ENCODE results near the gene C10orf95. TPM values are rescaled to one million over a fixed set of nuclear protein-coding genes. Genes with fewer than 3 reads are reported as not detected.

The C10orf95 gene
- total and polyA plus RNA-seq, 2 of the 13 experiments (the other 11 are each of a cell fraction or from before 2014, with no cell fraction given) = 0.05 to 0.07 TPM

DNA sequence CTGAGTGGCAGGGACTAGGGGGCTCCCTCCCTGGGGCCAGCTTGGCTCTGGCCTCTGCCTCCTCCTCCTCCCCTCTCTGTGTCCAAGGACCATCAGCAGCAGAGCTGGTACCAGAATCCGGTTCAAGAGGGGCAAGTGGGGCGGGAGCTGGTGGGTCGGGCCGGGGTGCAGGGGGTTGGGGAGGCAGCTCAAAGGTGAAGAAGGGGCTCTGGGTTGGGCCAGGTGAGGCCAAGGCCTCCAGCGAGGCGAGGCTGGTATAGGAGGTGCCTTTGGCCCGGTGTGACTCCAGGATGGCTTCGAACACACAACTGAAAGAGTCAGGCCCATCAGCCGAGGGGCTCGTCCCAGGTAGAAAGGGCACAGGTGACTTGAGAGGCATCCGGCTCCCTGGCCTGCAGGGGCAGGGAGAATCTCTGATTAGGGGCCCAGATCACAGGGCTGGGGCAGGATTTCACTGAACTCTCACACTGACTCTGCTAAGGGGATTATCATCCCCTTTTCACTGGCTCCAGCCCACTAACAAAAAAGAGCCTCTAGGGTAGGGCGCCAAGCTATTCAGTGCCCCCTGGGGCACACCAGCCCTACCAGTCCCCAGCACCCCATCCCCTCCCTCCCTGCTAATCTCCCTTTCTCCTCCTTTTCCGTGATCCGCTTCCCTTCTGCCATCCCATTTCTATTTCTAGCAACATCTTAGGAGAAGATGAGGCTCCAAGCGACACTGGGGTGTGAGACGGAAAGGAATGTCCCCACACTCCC, 37.4 kb downstream of the C10orf95 start:
- Histone ChIP-seq H3K4me1 (ENCODE audit: insufficient read depth, low read length) (peaks cover 25% of the 10 kb centered on the region), H3K36me3 (replicated peaks in 1 of 2; ENCODE audit: control insufficient read depth in 1 of 2, insufficient read depth in 2 of 2, low read length in 2 of 2) (no peaks in the 10 kb centered on the region), H3K4me3 (replicated peaks in 1 of 3; ENCODE audit: insufficient read depth in 1 of 3, low read depth in 2 of 3, low read length in 3 of 3) (no peak overlapping the region), H3K9me3 (ENCODE audit: low read length) (no peaks in the 10 kb centered on the region), H2AFZ (ENCODE audit: low read length) (no peak overlapping the region), H3K9ac (ENCODE audit: insufficient read depth, low read depth, low read length) (no peak overlapping the region), H3K4me2 (ENCODE audit: low read depth, low read length) (no peak overlapping the region), H4K20me1 (ENCODE audit: insufficient read depth, low read length) (peaks cover 4% of the 10 kb centered on the region; the same call in 1 of the 2 replicates), H3K27ac (ENCODE audit: extremely low read length, insufficient read depth, low read length) (no peak overlapping the region), H3K79me2 (ENCODE audit: insufficient read depth, low read length) (no peaks in the 10 kb centered on the region), H3K27me3 (ENCODE audit: control insufficient read depth in 1 of 2, insufficient read depth in 2 of 2, low read length in 2 of 2) (peaks cover 17 to 71% of the 10 kb centered on the region in 2 experiments)
- no peak for FAIRE-seq
- WGBS (ENCODE audit: low lambda C conversion rate) = 30% methylated on average over 9 of the region's 16 CpGs
- no peak for ATAC-seq
- DNase-seq (ENCODE audit: low spot score) = no peak
- ChIA-PET CTCF (ENCODE audit: low intra/inter-chr PET ratio, low total read pairs) (no interaction called here), POLR2A (no interaction called here)
- BruUV-seq (replicated peaks) = no TSS peak
- intact Hi-C loops (cut with micrococcal nuclease; ENCODE audit: unreplicated experiment) (no loop called here), in situ Hi-C loops (cut with HindIII; ENCODE audit: extremely low pct_ligation_motif_present, low pct_unique_long_range_greater_than_20kb) (no loop called here)
- TF ChIP-seq ZXDC (CRISPR knock-in tag; IDR thresholded peaks at IDR 0.05) = no peak
- TF ChIP-seq HMGA1 (CRISPR knock-in tag; conservative IDR thresholded peaks at IDR 0.05) = no peak
- TF ChIP-seq ZNF256 (CRISPR knock-in tag; conservative IDR thresholded peaks at IDR 0.05) = no peak
- TF ChIP-seq ZNF567 (CRISPR knock-in tag; IDR thresholded peaks at IDR 0.05; ENCODE audit: borderline replicate concordance) = no peak
- no peak for TF ChIP-seq ZNF776 (CRISPR knock-in tag; IDR thresholded peaks at IDR 0.05)
- no peak for TF ChIP-seq ZNF746 (CRISPR knock-in tag; IDR thresholded peaks at IDR 0.05)
- no peak for TF ChIP-seq ZNF333 (CRISPR knock-in tag; IDR thresholded peaks at IDR 0.05; ENCODE audit: borderline replicate concordance)
- TF ChIP-seq ZNF782 (CRISPR knock-in tag; IDR thresholded peaks at IDR 0.05; ENCODE audit: borderline replicate concordance) = no peak
- no peak for TF ChIP-seq TMF1 (CRISPR knock-in tag; IDR thresholded peaks at IDR 0.05; ENCODE audit: low read depth)
- TF ChIP-seq SP5 (CRISPR knock-in tag; IDR thresholded peaks at IDR 0.05; ENCODE audit: borderline replicate concordance, low read depth) = no peak
- TF ChIP-seq ISL2 (CRISPR knock-in tag; IDR thresholded peaks at IDR 0.05) = no peak
- no peak for TF ChIP-seq ZNF235 (CRISPR knock-in tag; IDR thresholded peaks at IDR 0.05; ENCODE audit: borderline replicate concordance)
- TF ChIP-seq ZNF724P (CRISPR knock-in tag; IDR thresholded peaks at IDR 0.05; ENCODE audit: borderline replicate concordance) = no peak
- TF ChIP-seq BHLHE40 (IDR thresholded peaks at IDR 0.05; ENCODE audit: low read length) = no peak
- TF ChIP-seq CREB1 (IDR thresholded peaks at IDR 0.05) = no peak
- TF ChIP-seq CREB1 (CRISPR knock-in tag; IDR thresholded peaks at IDR 0.05) = no peak
- TF ChIP-seq ZNF30 (CRISPR knock-in tag; IDR thresholded peaks at IDR 0.05) = no peak
- no peak for TF ChIP-seq KLF15 (CRISPR knock-in tag; IDR thresholded peaks at IDR 0.05; ENCODE audit: borderline replicate concordance)
- TF ChIP-seq NONO (IDR thresholded peaks at IDR 0.05) = no peak
- no peak for TF ChIP-seq NONO (CRISPR knock-in tag; conservative IDR thresholded peaks at IDR 0.05)
